Kasumi-1 (cell line): Measurements from ENCODE around the gene BHMT2.

ENCODE experiments used
- DNase-seq, 2 experiments: peaks; one replicate each; lab custom pipeline; 2025; lab: John Stamatoyannopoulos, UW

The BHMT2 gene

DNA sequence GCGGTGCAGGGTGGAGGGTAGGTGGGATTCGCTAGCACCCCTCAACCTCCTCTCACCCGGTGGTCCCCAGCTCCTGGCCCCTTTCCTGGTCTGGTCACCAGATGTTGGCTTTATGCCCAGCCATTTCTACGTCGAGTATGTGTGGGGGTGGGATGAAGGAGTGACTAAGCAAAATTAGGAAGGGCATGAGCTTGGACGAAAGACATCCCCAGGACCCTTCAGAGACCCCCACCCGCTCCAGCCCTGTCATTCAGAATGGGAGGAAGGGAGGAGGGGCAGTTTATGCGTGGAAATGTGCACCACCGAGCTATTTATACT, 742 bp downstream of the BHMT2 start:
- DNase-seq: no peak

GRCh38 chr5:79074641-79075040, 5.1 kb downstream of the BHMT2 start:
- DNase-seq: peak in 1 of 2 experiments; percentile 4

DNA sequence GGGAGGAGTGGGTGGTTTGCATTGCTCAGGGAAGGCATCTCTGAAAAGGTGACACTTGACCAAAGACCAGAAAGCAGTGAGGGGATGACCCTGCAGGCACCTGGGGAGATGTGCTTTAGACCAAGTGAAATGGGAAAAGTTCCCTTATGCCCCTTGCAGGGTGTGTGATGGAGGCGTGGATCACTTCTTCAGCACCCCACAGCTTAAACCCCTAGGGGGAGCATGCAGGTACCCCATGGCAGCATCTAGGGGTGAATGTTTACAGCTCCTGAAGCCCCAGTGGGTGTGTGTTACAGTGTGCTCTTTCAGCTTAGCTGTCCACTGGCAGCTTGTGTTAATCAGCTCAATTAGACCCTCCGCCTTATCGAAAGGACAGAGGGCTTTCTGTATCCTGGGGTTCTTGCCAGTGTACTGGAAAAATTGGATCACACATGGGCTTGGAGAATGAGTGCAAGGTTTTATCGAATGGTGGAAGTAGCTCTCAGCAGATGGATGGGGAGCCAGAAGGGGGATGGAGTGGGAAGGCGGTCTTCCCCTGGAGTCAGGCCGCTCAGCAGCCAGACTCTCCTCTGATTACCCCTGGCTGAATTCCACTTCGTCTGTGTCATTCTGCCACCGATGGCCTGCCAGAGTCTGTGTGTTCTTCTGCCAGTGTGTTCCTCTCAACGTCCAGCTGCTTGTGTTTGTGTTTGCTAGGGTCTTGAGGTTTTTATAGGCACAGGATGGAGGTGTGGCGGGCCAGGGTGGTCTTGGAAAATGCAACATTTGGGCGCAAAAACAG, 6.3 kb downstream of the BHMT2 start:
- DNase-seq: no peak

DNA sequence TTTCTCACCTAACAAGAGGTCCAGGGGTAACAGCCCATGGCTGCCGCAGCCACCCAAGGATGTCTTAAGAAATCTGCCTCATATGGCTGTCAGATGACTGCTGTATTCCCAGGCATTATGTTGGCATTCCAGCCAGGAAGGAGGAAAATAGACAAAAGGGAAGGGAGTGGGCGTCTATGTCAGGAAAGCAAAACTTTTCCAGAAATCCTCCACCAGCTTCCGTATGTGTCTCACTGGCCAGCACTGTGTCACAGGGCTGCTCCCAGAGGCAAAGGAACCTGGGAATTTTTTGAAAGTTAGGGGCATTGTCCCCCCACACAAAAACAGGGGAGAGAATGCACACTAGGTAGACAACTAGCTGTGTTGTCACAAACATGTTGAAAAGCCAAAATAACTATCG, 7.3 kb downstream of the BHMT2 start:
- no peak for DNase-seq

DNA sequence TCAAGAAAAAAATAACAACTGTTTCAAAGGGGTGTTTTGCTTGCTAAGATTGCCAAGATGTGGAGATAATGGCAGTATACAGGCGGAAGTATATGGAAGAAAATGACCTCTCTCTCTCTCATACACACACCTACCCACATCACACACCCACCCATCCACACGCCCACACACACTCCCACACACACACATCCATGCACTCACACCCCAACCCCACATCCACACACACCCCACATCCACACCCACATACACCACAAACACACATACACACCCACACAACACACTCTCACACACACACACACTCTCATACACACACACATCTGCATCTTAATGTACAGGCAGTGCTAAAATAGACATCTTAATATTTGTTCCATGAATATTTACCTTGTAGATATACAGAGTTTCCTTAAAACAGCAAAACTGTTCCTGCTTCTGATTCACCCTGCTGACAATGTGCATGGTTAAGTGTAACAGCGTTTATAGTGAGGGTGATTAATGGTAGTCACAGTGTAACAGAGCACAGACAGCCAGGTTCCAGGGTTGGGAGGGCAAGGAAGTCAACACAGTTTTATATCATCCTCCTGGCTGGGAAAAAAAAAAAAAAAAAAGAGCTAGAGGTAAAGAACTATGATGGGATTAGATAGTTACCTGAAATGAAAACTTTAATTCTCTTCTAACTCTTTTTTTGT, 8.3 kb downstream of the BHMT2 start:
- DNase-seq: no peak

GRCh38 chr5:79080804-79081203, 11.2 kb downstream of the BHMT2 start:
- DNase-seq: no peak

GRCh38 chr5:79081779-79082178, 12.2 kb downstream of the BHMT2 start:
- no peak for DNase-seq

DNA sequence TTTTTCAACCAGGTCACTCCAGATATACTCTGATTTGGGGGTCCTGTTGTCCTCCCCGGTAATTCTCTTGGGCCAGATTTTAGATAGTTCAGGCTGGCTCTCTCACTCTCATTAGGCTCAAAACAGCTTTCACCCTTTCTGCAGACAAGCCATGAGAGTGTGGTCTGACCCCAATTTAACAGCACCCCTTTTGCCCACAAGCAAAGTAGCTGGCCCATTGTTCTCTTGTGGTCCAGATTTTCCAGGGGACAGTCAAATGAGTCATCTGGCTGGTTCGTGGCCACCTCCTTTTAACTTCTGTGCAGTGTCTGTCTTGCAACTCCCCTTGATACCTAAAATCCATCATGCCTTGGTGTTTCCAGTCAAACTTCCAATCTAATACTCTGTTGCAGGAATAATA, 16.5 kb downstream of the BHMT2 start:
- no peak for DNase-seq

DNA sequence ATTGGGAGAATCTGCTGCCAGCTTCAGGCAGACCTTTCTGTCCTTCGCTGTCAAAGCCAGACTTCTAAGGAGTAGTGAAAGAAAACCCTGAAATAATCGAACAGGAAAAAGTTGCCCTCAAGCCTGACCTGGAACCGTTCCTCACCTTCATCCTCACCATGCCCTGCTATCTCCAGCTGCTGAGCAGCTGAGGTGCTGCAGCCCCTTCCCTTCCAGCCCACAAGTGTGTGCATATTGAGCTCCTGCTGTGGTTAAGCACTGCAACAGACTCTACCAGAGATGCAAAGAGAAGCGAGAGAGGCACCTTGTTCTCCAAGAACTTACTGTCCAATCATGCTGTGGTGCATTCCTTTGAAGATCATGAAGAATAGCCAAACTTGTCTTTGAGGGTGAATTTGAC, 18.9 kb downstream of the BHMT2 start:
- DNase-seq: no peak

DNA sequence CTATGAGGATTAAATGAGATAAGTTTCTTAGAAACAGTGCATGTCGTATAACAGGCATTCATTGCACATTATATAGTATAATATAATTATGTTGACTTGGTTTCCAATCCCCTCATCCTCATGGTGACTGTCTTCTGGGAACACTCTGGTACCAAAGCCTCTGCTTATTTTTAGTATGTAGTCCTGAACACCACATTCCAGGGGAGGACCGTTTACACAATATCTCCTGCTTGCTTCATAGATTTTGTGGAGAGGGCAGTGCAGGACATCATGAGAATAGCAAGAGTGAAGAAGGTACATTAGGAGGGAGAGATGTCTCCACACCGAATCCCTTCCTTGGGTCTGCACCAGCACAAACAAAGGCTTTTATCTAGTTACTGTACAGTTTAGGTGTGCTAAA, 21.5 kb downstream of the BHMT2 start:
- no peak for DNase-seq

- no peak for DNase-seq
Observed at GRCh38 chr5:79093762-79094161, 24.2 kb downstream of the BHMT2 start.

- DNase-seq: peak in 1 of 2 experiments; percentile 16
Observed at GRCh38 chr5:79105868-79106267, 36.3 kb downstream of the BHMT2 start.

DNA sequence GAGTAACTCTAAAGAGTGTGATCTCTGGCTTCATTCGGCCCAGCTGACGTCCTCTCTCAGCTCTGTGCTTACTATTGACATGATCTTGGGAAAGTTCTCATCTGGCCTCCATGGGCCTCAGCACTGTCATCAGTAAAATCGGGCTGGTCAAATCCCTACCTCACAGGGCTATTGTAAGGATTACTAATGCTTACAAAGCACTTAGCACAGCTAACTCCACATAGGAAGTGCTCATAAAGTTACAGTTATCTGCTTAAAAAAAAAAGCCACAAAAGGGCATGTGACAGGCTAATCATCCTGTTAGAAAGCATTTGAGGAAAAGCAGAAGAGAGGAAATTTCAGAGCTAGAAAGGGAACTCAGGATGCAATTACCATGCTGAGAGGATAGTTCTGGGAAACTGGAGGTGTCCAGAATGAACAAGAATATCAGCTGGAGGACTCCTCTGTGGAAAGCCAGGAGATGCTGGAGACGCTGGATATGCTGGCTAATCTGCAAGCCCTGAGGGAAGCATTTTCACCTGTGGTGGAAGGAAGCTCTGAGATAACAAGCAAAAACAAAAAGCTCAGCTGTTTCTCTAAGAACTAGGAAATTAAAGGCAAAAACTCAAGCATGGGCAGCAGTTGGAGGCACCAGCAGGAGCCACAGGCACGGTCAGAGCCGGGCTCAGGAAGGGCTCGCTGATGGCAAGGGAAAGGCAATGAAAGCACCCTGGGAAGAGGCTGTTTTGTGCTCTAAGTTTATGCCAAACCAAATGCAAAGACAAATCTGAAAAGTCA, 37.6 kb downstream of the BHMT2 start:
- peak; percentile 86 to 88 for DNase-seq

DNA sequence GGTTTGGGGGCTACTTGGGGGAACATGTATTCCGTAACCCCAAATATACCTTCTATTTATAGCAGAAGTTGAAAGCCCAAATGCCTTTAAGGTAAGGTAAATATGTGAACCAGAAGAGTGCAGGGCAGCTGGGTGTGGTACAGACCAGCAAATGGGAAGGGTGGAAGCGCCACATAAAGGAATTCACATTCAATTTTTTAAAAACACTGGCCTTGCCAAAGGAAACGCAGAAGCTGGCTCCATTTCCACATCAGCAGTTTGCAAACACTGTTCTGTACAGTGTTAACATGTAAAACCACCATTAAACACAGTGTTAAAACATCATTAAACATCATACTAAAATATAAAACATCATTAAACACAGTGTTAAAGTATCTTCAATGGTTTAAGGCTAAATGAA, 38.5 kb downstream of the BHMT2 start:
- no peak for DNase-seq

DNA sequence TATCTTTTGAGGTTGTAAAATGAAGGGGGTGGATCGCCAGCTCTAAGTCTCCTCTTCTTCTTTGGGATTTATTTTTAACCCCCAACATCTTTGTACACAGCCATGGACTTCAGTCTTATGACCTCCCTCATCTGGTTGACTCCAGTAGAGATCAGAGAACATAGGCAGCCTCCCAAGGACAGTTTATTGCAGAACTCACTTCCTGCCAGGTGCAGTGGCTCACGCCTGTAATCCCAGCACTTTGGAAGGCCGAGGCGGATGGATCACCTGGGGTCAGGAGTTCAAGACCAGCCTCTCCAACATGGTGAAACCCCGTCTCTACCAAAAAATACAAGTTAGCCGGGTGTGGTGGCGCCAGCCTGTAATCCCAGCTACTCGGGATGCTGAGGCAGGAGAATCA, 39.2 kb downstream of the BHMT2 start:
- DNase-seq: no peak

- DNase-seq: peak; percentile 48 to 66
Observed at GRCh38 chr5:79109527-79110492, 40.2 kb downstream of the BHMT2 start.

- no peak for DNase-seq
Observed at GRCh38 chr5:79111387-79111959, 41.9 kb downstream of the BHMT2 start, which contains the start of gene BHMT. Gene BHMT (plus strand): TSS chr5:79111809. CDS start chr5:79111886, 77 bp downstream.

- DNase-seq: no peak
Observed at GRCh38 chr5:79111960-79112702, 42.6 kb downstream of the BHMT2 start.

GRCh38 chr5:79112703-79113058, 43.1 kb downstream of the BHMT2 start:
- DNase-seq: no peak

DNA sequence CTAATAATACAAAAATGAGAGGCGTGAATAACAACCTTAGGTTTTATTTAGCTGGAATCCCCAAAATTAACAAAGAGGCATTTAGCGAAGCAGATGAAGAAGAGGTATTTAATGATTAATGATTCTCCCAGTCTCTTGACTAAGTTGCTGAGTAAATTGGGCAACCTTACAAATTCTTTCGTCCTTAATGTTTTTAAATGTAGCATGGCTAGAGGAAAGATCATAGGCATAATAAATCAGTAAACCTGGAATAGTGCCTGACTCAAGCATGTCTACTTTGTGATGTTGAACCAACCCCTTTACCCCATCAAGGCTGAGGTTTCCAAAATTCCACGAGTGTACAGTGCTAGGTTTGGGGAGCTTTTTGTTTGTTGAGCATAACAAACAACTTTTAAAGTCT, 49.9 kb downstream of the BHMT2 start:
- no peak for DNase-seq

- DNase-seq: no peak
Observed at GRCh38 chr5:79120221-79120620, 50.7 kb downstream of the BHMT2 start.
